Retina (tissue), 1 donor: ENCODE results near the gene TEKT3.

Experiments used
- DNase-seq: peaks from one replicate; pipeline ENCODE4 v3.0.0-alpha.2; 2016

TEKT3 gene

GRCh38 chr17:15289285-15290183 is 51.9 kb downstream of the TEKT3 start:
- no peak for DNase-seq

GRCh38 chr17:15288859-15289258 is 52.5 kb downstream of the TEKT3 start:
- DNase-seq: no peak

- DNase-seq: no peak
These were observed 53.7 kb downstream of the TEKT3 start for GRCh38 chr17:15287538-15288267.

- DNase-seq: no peak
These were observed 55.9 kb downstream of the TEKT3 start for GRCh38 chr17:15285466-15285865.

GRCh38 chr17:15284537-15284936 is 56.9 kb downstream of the TEKT3 start:
- DNase-seq: no peak

GRCh38 chr17:15284107-15284506 is 57.3 kb downstream of the TEKT3 start:
- DNase-seq: no peak

- DNase-seq: no peak
These were observed 59.5 kb downstream of the TEKT3 start for GRCh38 chr17:15281909-15282308.

- no peak for DNase-seq
These were observed 62.4 kb downstream of the TEKT3 start for GRCh38 chr17:15278924-15279477.

GRCh38 chr17:15278380-15278779 is 63.0 kb downstream of the TEKT3 start:
- DNase-seq: peak; percentile 63

GRCh38 chr17:15274017-15274416 is 67.4 kb downstream of the TEKT3 start:
- no peak for DNase-seq

GRCh38 chr17:15273141-15273793 is 68.1 kb downstream of the TEKT3 start:
- DNase-seq: no peak

- no peak for DNase-seq
These were observed 69.7 kb downstream of the TEKT3 start for GRCh38 chr17:15271741-15272140.

- DNase-seq: no peak
These were observed 70.6 kb downstream of the TEKT3 start for GRCh38 chr17:15270628-15271381.

GRCh38 chr17:15269780-15270089 is 71.7 kb downstream of the TEKT3 start:
- no peak for DNase-seq

- DNase-seq: no peak
These were observed 72.2 kb downstream of the TEKT3 start for GRCh38 chr17:15269087-15269779.

GRCh38 chr17:15268461-15268860 is 72.9 kb downstream of the TEKT3 start:
- DNase-seq: no peak

- no peak for DNase-seq
These were observed 73.4 kb downstream of the TEKT3 start for GRCh38 chr17:15267996-15268395.

GRCh38 chr17:15266325-15267125 is 74.9 kb downstream of the TEKT3 start:
- no peak for DNase-seq

GRCh38 chr17:15265131-15265530 is 76.3 kb downstream of the TEKT3 start, which contains the start of gene PMP22:
TSS of gene PMP22 (minus strand) at chr17:15265326. CDS start at chr17:15260727, 4,599 bp downstream.
- no peak for DNase-seq

GRCh38 chr17:15264542-15264941 is 76.9 kb downstream of the TEKT3 start:
- DNase-seq: no peak

- DNase-seq: no peak
These were observed 77.7 kb downstream of the TEKT3 start for GRCh38 chr17:15263680-15264079.
